Adrenal gland (tissue), 12 donors: ENCODE measurements around the gene CALM1. TPM values are rescaled to one million over a fixed set of nuclear protein-coding genes. Genes with fewer than 3 reads are reported as not detected.

Experiments
- DNase-seq, 7 donors: peaks; one replicate each; pipeline ENCODE4 v3.0.0-alpha.2; 2019 to 2020
- H3K27ac ChIP-seq, 5 donors: fragments of 200-600 bp; sonication (generic) in 4 of 5; 1 replicate in 3 of 5; 2 replicates in 2 of 5; pipeline versions ENCODE4 v1.5.1 to v1.8.0; 2016 to 2020; ENCODE audit warnings: mild to moderate bottlenecking in 1 of 5
- H3K27me3 ChIP-seq: fragments of 200-600 bp; 2 replicates; pipeline ENCODE4 v1.8.0; 2021
- H3K36me3 ChIP-seq, 2 donors: fragments of 200-600 bp; replicated peaks in 1 of 2; 1 replicate in 1 of 2; 2 replicates in 1 of 2; pipeline versions ENCODE4 v1.5.1 to v1.8.0; 2018 to 2022
- H3K4me1 ChIP-seq, 2 donors: fragments of 200-600 bp; replicated peaks in 1 of 2; 1 replicate in 1 of 2; 2 replicates in 1 of 2; pipeline versions ENCODE4 v1.5.1 to v1.8.0; 2018 to 2021
- H3K4me3 ChIP-seq, 4 donors: fragments of 200-600 bp; sonication (generic) in 3 of 4; one replicate each; pipeline ENCODE4 v1.5.1; 2016 to 2018
- H3K9me3 ChIP-seq, 3 donors: fragments of 200-600 bp; sonication (generic) in 1 of 3; replicated peaks in 1 of 3; 1 replicate in 2 of 3; 2 replicates in 1 of 3; pipeline versions ENCODE4 v1.5.1 to v1.8.0; 2016 to 2021
- CTCF ChIP-seq, 6 experiments: fragments of 450-650 bp in 4 of 6; fragments of 200-600 bp in 2 of 6; sonication (generic) in 1 of 6; IDR thresholded peaks; 1 replicate in 5 of 6; 2 replicates in 1 of 6; pipeline versions ENCODE4 v1.5.1 to v1.8.0; 2016 to 2021; ENCODE audit warnings: antibody characterized with exemption in 6 of 6, mild to moderate bottlenecking in 2 of 6, moderate library complexity in 1 of 6
- POLR2A ChIP-seq, 2 donors: fragments of 450-650 bp; IDR thresholded peaks; one replicate each; pipeline ENCODE4 v1.6.1; 2017; ENCODE audit warnings: antibody characterized with exemption in 2 of 2, mild to moderate bottlenecking in 2 of 2, moderate library complexity in 1 of 2
- WGBS, 4 donors: extraction: QIAGEN DNeasy Blood & Tissue Kit in 2 of 4; methylation state at CpG; one replicate each; pipeline versions ENCODE4 v1.1.5 to v1.1.7; 2013 to 2017; 5-methylcytosine and 5-hydroxymethylcytosine counted together
- intact Hi-C, 2 donors: fragments of 100-400 bp; cut with DNase I; formaldehyde crosslinking; loops; one replicate each; pipeline versions ENCODE4 v1.14.1 to v1.15.0; 2022 to 2023
- polyA plus RNA-seq, 3 donors: library from polyadenylated mRNA; stranded (reverse); fragments of 200-250 nt in 2 of 3; fragments of 350-450 nt in 1 of 3; fragmentation: Illumina TruSeq in 1 of 3; extraction: RNeasy Lipid Tissue Mini Kit (QIAGEN cat#74804) in 1 of 3; gene quantifications; one replicate each; pipeline ENCODE4 v1.2.3, GENCODE V29; 2013 to 2014
- total RNA-seq, 9 donors: library from RNA; depleted of rRNA in 4 of 9; stranded (reverse); fragments of >200 nt in 4 of 9; fragments of 120-200 nt in 1 of 9; fragmentation: NEBNext Ultra II Directional in 1 of 9; extraction: Animal tissue kit (Norgen Biotek cat#: 25700) in 1 of 9; gene quantifications; one replicate each; pipeline versions ENCODE4 v1.1.0 to v1.2.4, GENCODE V29; 2013 to 2023
- donor health status: healthy with polysubstance abuse.
- donor health status: Bipolar disorder and iron deficiency.
- donor health status: DM: yes; HTN: yes; CAD: no.
- donor health status: DM: no; HTN: no; CAD: no.
- donor health status: DM: no; HTN: no; CAD: no.
- donor health status: DM: yes; HTN: yes; CAD: no.

CALM1 gene
- total and polyA plus RNA-seq, 12 donors, result 153 to 402 (median 232) TPM

- no peaks in the 10 kb centered on the region for H3K27me3 ChIP-seq
- H3K4me3 ChIP-seq, result no peak overlapping the region
- H3K4me1 ChIP-seq, result no peaks in the 10 kb centered on the region
- H3K36me3 ChIP-seq, result no peaks in the 10 kb centered on the region
- no peak overlapping the region for H3K27ac ChIP-seq
- DNase-seq, result no peak
- intact Hi-C loops, result no loop called here
- no peaks in the 10 kb centered on the region for H3K9me3 ChIP-seq
- WGBS, 4 donors, result 89 to 91% (median 90%) methylated on average over 4 of the region's 4 CpGs
- TF ChIP-seq POLR2A (IDR thresholded peaks at IDR 0.05) (no peak), CTCF (IDR thresholded peaks at IDR 0.05) (no peak)
Measured at GRCh38 chr14:90374813-90375212, 22.0 kb upstream of the CALM1 start.

- TF ChIP-seq CTCF (IDR thresholded peaks at IDR 0.05), result no peak
- no peak for TF ChIP-seq POLR2A (IDR thresholded peaks at IDR 0.05)
- WGBS, 4 donors, result 74 to 90% (median 83%) methylated on average over 4 of the region's 4 CpGs
Measured at GRCh38 chr14:90375934-90376333, 20.9 kb upstream of the CALM1 start.

GRCh38 chr14:90378249-90378648, 18.6 kb upstream of the CALM1 start:
- Histone ChIP-seq H3K27me3 (no peaks in the 10 kb centered on the region), H3K4me3 (no peak overlapping the region), H3K4me1 (peaks cover 8 to 16% of the 10 kb centered on the region in 2 donors), H3K9me3 (no peaks in the 10 kb centered on the region), H3K27ac (no peak overlapping the region), H3K36me3 (no peaks in the 10 kb centered on the region)
- 80 to 89% (median 85%) methylated on average over 6 of the region's 6 CpGs for WGBS, 4 donors
- TF ChIP-seq CTCF (IDR thresholded peaks at IDR 0.05), result no peak
- DNase-seq, result no peak
- intact Hi-C loops, result no loop called here

More at GRCh38 chr14:90375934-90376333, 20.9 kb upstream of the CALM1 start:
- Histone ChIP-seq H3K27ac (no peak overlapping the region), H3K4me3 (no peak overlapping the region), H3K4me1 (peaks cover 0 to 2% of the 10 kb centered on the region in 2 donors), H3K9me3 (no peaks in the 10 kb centered on the region), H3K27me3 (no peaks in the 10 kb centered on the region), H3K36me3 (no peaks in the 10 kb centered on the region)
- no peak for DNase-seq
- intact Hi-C loops, result no loop called here

GRCh38 chr14:90379106-90379505, 17.7 kb upstream of the CALM1 start:
- intact Hi-C loops, result no loop called here
- WGBS, 4 donors, result 73 to 86% (median 75%) methylated on average over 2 of the region's 2 CpGs
- Histone ChIP-seq H3K27me3 (no peaks in the 10 kb centered on the region), H3K4me1 (peaks cover 10 to 23% of the 10 kb centered on the region in 2 donors), H3K27ac (no peak overlapping the region), H3K36me3 (no peaks in the 10 kb centered on the region), H3K9me3 (no peaks in the 10 kb centered on the region), H3K4me3 (no peak overlapping the region)
- TF ChIP-seq CTCF (IDR thresholded peaks at IDR 0.05), result no peak
- no peak for TF ChIP-seq POLR2A (IDR thresholded peaks at IDR 0.05)
- no peak for DNase-seq
